DND-41 (cell line): ENCODE measurements around the gene ARHGAP18.

Experiments used
- ATAC-seq: fragments of 200-7000 bp; cut with Tn5 transposase; 3 replicates; pipeline ENCODE4 v1.9.1; 2021; ENCODE audit warnings: low read depth; ENCODE audit not compliant: insufficient read depth
- DNase-seq: peaks from one replicate; pipeline ENCODE4 v3.0.0-alpha.2; 2020
- H2AFZ ChIP-seq: 2 replicates; pipeline ENCODE4 v1.6.0; 2012; ENCODE audit warnings: low read depth, low read length
- H3K27ac ChIP-seq: 2 replicates; pipeline ENCODE4 v1.5.1; 2012; ENCODE audit warnings: low read length, inconsistent platforms
- H3K27me3 ChIP-seq: fragments of 200-600 bp; sonication (generic); 2 replicates; pipeline ENCODE4 v1.6.0; 2012; ENCODE audit warnings: low read length, mild to moderate bottlenecking, inconsistent platforms; ENCODE audit not compliant: insufficient read depth, poor library complexity
- H3K36me3 ChIP-seq: 2 replicates; pipeline ENCODE4 v1.5.1; 2012; ENCODE audit warnings: low read length, inconsistent platforms; ENCODE audit not compliant: insufficient read depth
- H3K4me1 ChIP-seq: 2 replicates; pipeline ENCODE4 v1.5.1; 2012; ENCODE audit warnings: mild to moderate bottlenecking, low read length; ENCODE audit not compliant: insufficient read depth
- H3K4me2 ChIP-seq: 2 replicates; pipeline ENCODE4 v1.6.0; 2012; ENCODE audit warnings: mild to moderate bottlenecking, moderate library complexity, low read length, inconsistent platforms; ENCODE audit not compliant: insufficient read depth
- H3K4me3 ChIP-seq, 2 experiments: fragments of 200-600 bp in 1 of 2; shearing (Covaris generic) in 1 of 2; 2 replicates each; pipeline ENCODE4 v1.5.1; 2012 to 2016; ENCODE audit warnings: inconsistent platforms in 2 of 2, low read length in 2 of 2, mild to moderate bottlenecking in 2 of 2, low read depth in 1 of 2, moderate library complexity in 1 of 2
- H3K79me2 ChIP-seq: 2 replicates; pipeline ENCODE4 v1.6.0; 2012; ENCODE audit warnings: low read length, inconsistent platforms; ENCODE audit not compliant: insufficient read depth
- H3K9ac ChIP-seq: 2 replicates; pipeline ENCODE4 v1.6.0; 2012; ENCODE audit warnings: low read depth, mild to moderate bottlenecking, inconsistent platforms, low read length, moderate library complexity
- H3K9me3 ChIP-seq: 2 replicates; pipeline ENCODE4 v1.5.1; 2012; ENCODE audit warnings: low read length, moderate library complexity, mild to moderate bottlenecking, inconsistent platforms; ENCODE audit not compliant: insufficient read depth, severe bottlenecking
- H4K20me1 ChIP-seq: 2 replicates; pipeline ENCODE4 v1.6.0; 2012; ENCODE audit warnings: low read length; ENCODE audit not compliant: insufficient read depth
- EZH2 ChIP-seq: IDR thresholded peaks from 3 replicates; pipeline ENCODE4 v1.6.1; 2012; ENCODE audit warnings: borderline replicate concordance, low read depth, mild to moderate bottlenecking, moderate library complexity, low read length, inconsistent platforms; ENCODE audit not compliant: severe bottlenecking
- TF ChIP-seq, protein P1 (sequence below): IDR thresholded peaks from 2 replicates; pipeline ENCODE4 v1.5.1; 2012; ENCODE audit warnings: borderline replicate concordance, low read length, moderate library complexity, mild to moderate bottlenecking; ENCODE audit not compliant: poor library complexity, severe bottlenecking; ENCODE audit errors: extremely low read depth

Gene ARHGAP18

GRCh38 chr6:129633529-129633928, 76.4 kb downstream of the ARHGAP18 start:
- no peak for TF ChIP-seq EZH2
- TF ChIP-seq, protein P1, sequence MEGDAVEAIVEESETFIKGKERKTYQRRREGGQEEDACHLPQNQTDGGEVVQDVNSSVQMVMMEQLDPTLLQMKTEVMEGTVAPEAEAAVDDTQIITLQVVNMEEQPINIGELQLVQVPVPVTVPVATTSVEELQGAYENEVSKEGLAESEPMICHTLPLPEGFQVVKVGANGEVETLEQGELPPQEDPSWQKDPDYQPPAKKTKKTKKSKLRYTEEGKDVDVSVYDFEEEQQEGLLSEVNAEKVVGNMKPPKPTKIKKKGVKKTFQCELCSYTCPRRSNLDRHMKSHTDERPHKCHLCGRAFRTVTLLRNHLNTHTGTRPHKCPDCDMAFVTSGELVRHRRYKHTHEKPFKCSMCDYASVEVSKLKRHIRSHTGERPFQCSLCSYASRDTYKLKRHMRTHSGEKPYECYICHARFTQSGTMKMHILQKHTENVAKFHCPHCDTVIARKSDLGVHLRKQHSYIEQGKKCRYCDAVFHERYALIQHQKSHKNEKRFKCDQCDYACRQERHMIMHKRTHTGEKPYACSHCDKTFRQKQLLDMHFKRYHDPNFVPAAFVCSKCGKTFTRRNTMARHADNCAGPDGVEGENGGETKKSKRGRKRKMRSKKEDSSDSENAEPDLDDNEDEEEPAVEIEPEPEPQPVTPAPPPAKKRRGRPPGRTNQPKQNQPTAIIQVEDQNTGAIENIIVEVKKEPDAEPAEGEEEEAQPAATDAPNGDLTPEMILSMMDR: no peak
- Histone ChIP-seq H3K36me3 (0 out of 2 replicates have a peak, but pooled peaks cover 3% of the 10 kb centered on the region), H3K4me3 (no peak overlapping the region)

GRCh38 chr6:129632172-129632613, 77.8 kb downstream of the ARHGAP18 start:
- Histone ChIP-seq H3K9ac (no peak overlapping the region), H3K4me1 (no peaks in the 10 kb centered on the region), H3K27me3 (no peaks in the 10 kb centered on the region), H3K79me2 (no peaks in the 10 kb centered on the region), H3K9me3 (no peaks in the 10 kb centered on the region), H3K4me3 (no peak overlapping the region), H2AFZ (no peak overlapping the region), H3K4me2 (no peak overlapping the region), H4K20me1 (no peaks in the 10 kb centered on the region), H3K27ac (no peak overlapping the region), H3K36me3 (0 out of 2 replicates have a peak, but pooled peaks cover 3% of the 10 kb centered on the region)
- no peak for TF ChIP-seq EZH2
- TF ChIP-seq, protein P1: no peak
- DNase-seq (no peak), ATAC-seq (no peak)

More at GRCh38 chr6:129633529-129633928, 76.4 kb downstream of the ARHGAP18 start:
- H3K4me2 ChIP-seq: no peak overlapping the region
- ATAC-seq (no peak), DNase-seq (no peak)
- no peak overlapping the region for H3K27ac ChIP-seq
- H3K79me2 ChIP-seq: no peaks in the 10 kb centered on the region
- H3K27me3 ChIP-seq: no peaks in the 10 kb centered on the region
- H4K20me1 ChIP-seq: no peaks in the 10 kb centered on the region
- no peaks in the 10 kb centered on the region for H3K9me3 ChIP-seq
- H3K4me1 ChIP-seq: no peaks in the 10 kb centered on the region
- H3K9ac ChIP-seq: no peak overlapping the region
- H2AFZ ChIP-seq: no peak overlapping the region

- H3K9ac ChIP-seq: no peak overlapping the region
- H3K4me3 ChIP-seq: no peak overlapping the region
- TF ChIP-seq, protein P1: no peak
- TF ChIP-seq EZH2: no peak
- no peaks in the 10 kb centered on the region for H3K79me2 ChIP-seq
- H3K27me3 ChIP-seq: no peaks in the 10 kb centered on the region
- ATAC-seq (no peak), DNase-seq (no peak)
- no peak overlapping the region for H2AFZ ChIP-seq
- H3K27ac ChIP-seq: no peak overlapping the region
- H3K4me1 ChIP-seq: no peaks in the 10 kb centered on the region
- no peaks in the 10 kb centered on the region for H3K9me3 ChIP-seq
- H3K4me2 ChIP-seq: no peak overlapping the region
- H4K20me1 ChIP-seq: no peaks in the 10 kb centered on the region
- H3K36me3 ChIP-seq: no peaks in the 10 kb centered on the region
Observed at GRCh38 chr6:129631070-129631469, 78.9 kb downstream of the ARHGAP18 start.

DNA sequence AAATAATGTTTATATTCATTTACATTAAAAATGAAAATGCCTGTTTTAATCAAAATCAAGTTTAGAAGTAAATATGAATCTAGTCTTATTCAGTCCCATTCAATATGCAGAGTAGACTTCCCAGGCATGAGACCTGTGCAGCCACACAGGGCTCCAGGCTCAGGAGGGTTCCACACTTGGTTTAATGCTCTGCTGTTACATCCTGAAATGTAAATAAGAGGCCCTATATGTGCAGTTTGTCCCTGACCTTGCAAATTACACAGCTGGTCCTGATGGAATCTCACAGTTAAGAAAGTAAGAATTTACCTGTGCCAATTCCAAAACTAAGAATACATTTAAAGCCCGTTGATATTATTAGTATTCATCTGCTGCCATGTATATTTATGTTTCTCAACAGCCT, 79.4 kb downstream of the ARHGAP18 start:
- TF ChIP-seq EZH2: no peak
- TF ChIP-seq, protein P1: no peak
- H3K9ac ChIP-seq: no peak overlapping the region
- ATAC-seq (no peak), DNase-seq (no peak)
- no peaks in the 10 kb centered on the region for H3K4me1 ChIP-seq
- H3K27ac ChIP-seq: no peak overlapping the region
- H3K4me2 ChIP-seq: no peak overlapping the region
- H3K4me3 ChIP-seq: no peak overlapping the region
- H3K27me3 ChIP-seq: no peaks in the 10 kb centered on the region
- H4K20me1 ChIP-seq: no peaks in the 10 kb centered on the region
- no peaks in the 10 kb centered on the region for H3K36me3 ChIP-seq
- H2AFZ ChIP-seq: no peak overlapping the region
- no peaks in the 10 kb centered on the region for H3K79me2 ChIP-seq
- no peaks in the 10 kb centered on the region for H3K9me3 ChIP-seq
